Frontal cortex (tissue), 4 donors: ENCODE results near the gene RHBDF2. TPM values are rescaled to one million over a fixed set of nuclear protein-coding genes. Genes with fewer than 3 reads are reported as not detected.

ENCODE experiments used
- DNase-seq, 2 donors: peaks; one replicate each; pipeline ENCODE4 v3.0.0; 2012; ENCODE audit warnings: low spot score in 2 of 2
- FAIRE-seq: peaks from 2 replicates; lab custom pipeline; 2012; peaks lifted over from hg19 to GRCh38; lab: Jason Lieb, UNC
- total RNA-seq: library from RNA; depleted of rRNA; stranded (reverse); fragments of >200 nt; gene quantifications from one replicate; pipeline ENCODE4 v1.2.3, GENCODE V29; 2014
- donor health status: control.
- donor health status: control.
- donor health status: control.

RHBDF2 gene
- total RNA-seq, 1 donor from 2014 or later = 1.6 TPM

DNA sequence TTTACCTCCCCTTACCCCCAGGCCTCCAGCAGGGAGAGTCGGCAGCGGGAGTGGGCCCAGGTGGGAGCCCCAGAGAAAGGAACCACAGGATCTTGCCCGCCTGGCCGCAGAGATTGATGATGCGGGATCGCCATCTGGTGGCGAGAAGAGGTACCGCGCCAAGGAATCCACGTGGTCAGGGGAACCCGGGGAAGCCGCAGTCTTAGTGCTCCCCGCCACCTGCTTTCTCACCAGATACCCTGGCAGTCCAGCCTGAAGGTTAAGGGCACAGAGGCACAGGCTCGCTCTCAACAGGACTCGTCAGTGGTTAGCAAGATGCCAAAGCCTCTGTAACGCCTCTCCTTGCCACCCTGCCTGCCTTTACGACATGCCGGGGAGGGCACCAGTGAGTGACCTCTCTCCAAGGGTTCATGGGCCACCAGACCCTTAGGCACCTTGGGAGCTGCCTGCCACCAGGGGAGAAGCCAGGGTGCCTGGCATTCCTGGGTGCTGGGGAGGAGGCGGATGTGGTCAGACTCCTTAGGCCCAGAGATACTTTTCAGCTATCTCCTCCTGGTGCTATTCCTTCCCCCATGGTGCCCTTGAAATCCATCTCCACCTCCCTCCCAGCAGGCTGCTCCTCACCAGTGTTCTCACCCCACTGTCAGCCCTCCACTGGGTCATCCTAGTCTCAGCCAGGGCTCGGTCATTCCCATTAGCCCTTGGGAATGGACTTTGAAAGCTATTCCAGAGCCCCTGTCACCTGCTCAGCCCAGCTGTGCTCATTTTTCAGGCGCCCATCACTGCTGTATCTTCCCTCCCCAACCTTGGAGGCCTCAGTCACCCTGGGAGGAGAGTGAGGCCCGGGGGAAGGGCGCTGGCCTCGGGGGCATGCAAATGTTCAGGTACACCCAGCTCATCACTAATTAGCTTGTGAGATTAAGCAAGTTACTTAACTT is 5.5 kb upstream of the RHBDF2 start:
- DNase-seq (peak; percentile 80 to 88), FAIRE-seq (no peak)

DNA sequence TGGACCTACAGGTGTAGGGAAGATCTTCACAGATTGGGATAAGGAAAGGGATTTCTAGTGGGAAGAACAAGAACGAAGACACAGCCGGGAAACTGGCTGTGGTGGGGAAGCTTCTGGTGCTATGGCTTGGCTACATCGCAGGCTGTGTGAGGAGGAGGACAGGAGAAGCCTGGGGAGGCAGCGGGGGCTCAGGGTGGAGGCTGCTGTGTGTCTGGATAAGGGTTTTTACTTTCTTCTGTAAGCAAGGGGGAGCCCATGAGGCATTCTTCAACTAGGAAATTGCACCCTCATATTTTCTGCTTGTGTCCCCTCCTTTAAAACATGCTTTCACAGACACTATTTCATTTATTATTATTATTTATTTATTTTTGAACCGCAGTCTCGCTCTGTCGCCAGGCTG is 2.9 kb upstream of the RHBDF2 start:
- no peak for DNase-seq
- FAIRE-seq = no peak

DNA sequence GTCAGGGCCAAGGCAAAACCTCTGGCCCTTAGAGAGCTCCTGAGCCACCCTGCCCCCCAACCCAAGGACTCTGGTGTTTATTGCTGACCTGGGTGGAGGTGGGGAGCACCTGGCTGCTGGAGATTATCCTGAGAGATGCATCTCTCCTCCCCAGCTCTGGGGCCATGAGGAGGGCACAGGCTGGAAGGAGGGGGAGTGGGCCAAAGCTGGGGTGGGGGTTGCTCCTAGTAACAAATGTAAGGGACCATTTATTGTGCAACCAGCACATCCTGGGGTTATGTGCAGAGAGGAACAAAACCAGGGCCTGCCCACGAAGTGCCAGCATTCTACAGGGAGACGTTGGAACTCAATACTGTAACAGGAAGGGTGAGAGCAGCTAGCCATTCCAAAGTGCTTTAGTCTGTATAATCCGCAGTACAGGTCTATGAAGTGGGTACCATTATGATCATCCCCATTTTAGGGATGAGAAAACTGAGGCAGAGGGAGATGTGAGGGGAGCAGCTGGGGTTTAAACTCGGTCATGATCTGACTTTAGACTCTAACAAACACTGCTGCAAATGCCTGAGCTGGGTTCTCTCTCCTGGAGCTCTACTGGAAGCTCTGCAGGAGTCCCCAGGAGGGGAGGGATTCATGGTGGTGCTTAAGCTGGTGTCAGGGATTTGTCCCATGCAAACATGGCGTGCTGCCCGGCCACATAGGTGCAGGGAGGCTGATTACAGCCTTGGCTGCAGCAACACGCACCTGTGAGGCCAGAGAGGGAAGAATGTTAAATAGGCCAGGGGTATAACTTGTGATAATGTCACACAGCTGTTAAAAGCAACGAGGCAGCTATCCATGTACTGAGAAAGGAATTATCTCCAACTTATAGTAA is 1.4 kb upstream of the RHBDF2 start:
- FAIRE-seq (no peak), DNase-seq (no peak)

DNA sequence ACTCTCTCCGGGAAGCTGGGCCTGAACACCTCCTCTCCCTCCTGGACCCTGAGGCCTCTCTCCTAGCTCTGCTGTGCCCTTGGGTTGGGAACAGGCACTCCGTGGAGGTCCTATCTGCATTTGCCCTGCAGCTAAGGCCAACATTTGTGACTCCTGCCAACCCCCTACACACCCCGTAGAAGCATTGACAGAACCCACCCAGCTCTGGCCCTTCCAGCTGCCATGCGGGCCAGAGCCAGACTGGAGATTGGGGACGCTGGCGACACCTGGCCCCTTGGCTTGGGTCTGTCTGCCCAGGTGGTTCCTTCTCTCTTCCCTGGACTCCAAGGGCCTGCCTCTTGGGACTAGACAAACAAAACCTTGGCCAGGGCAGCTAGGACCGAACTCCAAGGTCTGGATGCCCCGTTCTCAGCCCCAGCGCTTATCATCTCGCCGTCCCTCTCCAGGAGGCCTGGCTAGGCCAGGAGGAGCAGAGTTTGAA is 644 bp upstream of the RHBDF2 start:
- DNase-seq (no peak), FAIRE-seq (no peak)

DNA sequence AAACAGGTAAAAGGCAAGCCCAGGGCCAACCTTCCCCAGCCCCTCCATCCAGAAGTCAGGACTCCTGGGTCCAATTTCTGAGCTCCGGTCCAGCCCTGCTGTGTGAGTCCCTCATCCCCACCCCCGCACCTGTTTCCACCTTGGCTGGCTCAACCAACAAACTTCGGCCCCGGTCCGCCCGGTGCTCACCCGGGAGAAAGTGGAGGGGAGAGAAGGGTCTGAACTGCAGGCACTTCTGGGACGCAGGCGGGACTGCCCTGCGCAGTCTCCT is 541 bp downstream of the RHBDF2 start:
- FAIRE-seq (no peak), DNase-seq (no peak)

DNA sequence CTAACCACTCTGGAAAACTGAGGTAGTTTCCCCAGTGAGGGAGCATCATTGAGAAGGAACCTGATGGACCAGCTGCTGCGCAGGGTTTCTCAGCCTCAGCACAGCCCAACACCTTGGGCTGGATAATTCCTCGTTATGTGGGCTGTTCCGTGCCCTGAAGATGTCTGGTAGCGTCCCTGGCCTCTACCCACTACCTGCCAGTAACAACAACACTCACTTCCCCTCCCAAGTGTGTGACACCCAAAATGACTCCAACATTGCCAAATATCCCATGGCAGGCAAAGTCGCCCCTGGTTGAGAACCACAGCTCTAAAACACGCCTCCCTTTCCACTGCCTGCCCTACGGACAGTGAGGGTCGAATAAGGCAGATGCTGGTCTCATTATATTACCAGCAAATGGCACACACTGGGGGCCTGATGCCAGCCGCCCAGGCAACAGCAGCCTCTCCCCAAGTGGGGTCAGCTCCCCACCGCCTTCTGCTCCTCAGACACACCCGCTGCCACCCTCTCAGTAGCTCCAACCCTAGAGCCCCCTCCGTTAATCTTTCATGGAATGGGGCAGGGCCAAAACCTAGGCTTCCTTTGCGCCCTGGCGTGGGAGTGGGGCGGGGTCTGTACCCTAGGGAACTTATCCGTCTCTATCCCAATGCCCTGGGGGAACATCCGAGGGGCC is 1.0 kb downstream of the RHBDF2 start:
- FAIRE-seq = no peak
- DNase-seq = no peak

DNA sequence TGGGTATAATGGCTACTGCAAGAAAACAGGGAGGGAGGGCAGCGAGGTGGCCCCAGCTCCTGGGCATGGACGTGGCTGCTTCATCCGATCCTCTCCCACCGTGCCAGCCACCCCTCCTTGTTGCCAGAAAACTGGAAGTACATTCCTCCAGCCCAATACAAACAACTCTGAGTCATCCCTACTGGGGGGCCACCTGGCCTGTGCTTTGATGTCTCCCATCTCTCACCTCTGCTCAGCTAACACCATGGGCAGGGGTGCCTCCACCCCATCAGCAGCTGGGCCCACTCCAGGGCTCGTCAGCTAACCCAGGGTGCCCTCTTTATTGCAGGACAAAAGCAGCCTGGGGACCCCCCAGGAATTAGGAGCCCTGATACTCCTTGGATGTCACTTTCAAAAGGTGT is 2.0 kb downstream of the RHBDF2 start:
- DNase-seq = no peak

DNA sequence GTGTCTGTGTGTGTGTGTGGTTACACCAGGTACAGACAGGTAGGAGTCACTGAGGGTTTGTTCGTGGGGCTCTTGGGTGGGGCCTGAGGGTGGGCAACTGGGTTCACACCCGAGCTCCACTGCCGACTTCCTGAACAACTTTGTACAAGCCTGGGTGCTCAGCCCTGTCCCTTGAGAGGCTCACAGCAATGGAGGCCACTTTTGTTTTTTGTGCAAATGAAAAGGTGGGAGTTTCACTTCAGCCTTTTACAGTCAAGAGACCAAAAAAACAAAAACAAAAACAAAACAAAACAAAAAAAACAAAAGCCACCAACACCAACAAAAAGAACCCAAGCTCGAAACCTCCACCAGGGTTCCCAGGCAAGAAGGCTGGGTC is 2.4 kb downstream of the RHBDF2 start:
- DNase-seq = no peak
- no peak for FAIRE-seq

More for the DNA sequence above, 2.0 kb downstream of the RHBDF2 start:
- no peak for FAIRE-seq

DNA sequence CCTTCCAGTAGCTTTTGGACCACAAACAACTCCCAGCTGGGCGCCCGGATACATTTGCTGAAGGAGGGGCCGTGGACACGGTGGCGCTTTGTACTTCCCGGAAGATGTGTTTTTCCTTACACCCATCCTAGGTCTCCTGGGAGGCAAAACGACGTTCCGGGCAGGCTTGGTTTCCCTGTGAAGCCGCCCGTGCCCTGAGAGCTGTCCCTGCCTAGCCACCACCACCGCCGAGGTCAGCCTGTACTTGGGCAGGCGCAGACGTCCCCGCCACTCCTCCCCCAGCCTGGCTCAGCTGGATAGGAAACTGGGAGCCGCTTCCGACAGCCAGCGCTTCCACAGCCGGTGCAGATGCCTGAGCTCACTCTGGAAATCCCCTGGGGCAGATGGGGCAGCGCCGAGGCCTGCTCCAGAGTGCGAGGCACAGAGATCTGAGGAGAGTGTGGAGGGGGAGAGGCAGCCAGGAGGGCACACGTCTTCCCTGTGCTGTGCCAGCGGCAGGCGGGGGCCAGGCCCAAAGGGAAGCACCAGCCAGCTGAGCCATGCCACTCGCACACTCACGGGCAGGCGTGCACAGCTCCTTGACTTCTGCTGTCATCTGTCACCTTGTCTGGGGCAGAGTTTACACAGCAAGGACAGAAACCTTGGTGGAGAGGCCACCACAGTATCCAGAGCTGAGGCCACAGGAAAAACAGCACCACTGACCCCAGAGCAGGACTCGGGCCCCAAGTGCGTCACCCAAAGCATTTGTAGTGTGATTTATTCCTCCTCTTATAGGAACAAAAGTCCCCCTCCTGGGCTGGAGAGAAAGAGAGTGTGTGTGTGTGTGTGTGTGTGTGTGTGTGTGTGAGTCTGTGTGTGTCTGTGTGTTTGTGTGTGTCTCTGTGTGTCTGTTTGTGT is 3.0 kb downstream of the RHBDF2 start:
- DNase-seq = peak; percentile 56 to 75
- FAIRE-seq = no peak

DNA sequence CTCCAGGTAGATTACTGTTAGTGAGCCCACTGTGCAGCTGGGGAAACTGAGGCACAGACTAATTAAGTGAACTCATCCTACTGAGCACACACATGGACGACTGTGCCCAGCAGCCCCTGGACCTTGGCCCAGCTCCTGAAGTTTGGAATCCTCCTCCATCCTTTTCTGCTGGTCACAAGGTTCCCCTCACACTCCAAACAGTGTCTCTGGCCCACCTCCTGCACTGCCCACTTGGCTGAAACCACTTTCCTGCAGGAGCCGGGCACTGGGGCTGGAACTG is 3.6 kb downstream of the RHBDF2 start:
- FAIRE-seq (no peak), DNase-seq (no peak)

DNA sequence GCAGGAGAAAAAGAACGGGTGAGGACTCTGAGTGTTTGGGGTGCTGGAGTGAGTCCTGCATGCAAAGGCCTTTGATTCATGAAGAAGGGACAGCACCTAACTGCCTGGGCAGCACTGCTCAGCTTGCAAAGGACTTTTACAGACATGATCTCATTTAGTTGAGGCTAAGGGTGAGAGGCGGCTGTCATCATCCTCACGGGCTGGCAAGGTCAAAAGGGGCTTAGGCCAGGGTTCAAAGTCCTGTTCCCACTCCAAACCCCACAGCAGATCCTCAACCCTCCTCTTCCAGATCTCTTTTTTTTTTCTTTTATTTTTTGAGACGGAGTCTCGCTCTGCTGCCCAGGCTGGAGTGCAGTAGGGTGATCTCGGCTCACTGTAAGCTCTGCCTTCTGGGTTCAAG is 4.8 kb downstream of the RHBDF2 start:
- no peak for FAIRE-seq
- DNase-seq = no peak

DNA sequence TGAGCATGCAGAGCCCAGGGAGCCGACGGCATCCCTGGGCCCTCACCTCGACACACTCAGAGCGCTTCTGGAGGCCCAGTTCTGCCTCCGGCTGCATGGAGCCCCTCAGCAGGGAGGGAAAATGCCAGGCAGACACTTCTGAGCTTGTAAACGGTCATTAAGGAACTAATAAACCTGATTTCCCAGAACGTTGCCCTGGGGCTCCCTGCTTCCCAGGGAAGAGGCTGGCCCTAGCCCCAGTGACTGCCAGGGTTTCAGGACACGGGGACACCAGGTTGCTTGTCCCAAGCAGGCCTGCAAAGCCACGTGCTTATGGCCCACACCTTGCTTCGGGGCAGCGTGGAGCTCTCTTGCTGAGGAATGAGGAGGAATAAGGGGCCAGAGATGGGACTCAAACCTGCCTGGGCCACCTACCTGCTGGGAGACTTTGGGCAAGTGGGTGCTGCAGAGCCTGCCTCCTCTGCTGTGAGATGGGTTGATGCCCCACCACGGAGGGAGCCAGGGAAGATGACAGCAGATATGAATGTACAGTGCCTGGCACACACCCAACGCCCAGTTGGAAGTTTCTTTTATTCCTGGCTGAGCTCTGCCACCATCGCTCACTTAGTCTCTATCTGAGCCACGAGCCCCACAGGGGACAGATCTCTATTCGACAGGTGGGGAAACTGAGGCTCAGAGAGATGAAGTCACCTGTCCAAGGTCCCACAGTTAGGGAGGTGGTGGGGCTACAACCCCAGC is 5.4 kb downstream of the RHBDF2 start:
- FAIRE-seq = no peak
- DNase-seq = no peak

DNA sequence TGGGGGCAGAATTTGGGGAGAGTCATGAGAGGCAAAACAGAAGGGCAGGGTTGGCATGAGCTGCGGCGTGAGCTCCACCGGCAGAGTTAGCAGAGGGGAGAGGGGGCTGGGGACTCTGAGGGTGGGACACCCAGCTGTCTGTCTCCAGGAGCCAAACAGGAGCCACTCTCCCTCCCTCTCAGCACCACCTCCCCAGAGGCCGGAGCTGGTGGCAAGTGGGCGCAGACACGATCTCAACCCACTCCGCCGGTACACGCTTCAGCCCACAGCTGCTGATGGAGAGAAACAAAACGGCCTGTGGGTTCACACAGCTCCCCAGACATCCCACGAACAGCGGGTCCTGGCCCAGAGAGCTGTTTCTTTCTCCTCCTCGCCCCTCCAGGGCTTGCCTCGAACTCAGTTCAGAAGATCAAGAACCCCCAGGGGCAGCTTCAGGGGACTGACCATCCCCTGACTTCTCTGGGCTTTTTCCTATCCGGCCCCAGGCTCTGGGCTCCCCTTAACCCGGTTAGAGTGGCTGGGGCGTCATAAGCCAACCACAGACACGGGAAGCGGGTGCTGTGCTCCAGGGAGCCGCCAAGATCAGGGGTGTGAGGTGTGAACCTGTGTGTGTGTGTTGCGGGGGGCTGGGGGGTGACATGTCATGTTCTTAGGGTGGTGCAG is 7.6 kb downstream of the RHBDF2 start:
- FAIRE-seq (no peak), DNase-seq (no peak)

DNA sequence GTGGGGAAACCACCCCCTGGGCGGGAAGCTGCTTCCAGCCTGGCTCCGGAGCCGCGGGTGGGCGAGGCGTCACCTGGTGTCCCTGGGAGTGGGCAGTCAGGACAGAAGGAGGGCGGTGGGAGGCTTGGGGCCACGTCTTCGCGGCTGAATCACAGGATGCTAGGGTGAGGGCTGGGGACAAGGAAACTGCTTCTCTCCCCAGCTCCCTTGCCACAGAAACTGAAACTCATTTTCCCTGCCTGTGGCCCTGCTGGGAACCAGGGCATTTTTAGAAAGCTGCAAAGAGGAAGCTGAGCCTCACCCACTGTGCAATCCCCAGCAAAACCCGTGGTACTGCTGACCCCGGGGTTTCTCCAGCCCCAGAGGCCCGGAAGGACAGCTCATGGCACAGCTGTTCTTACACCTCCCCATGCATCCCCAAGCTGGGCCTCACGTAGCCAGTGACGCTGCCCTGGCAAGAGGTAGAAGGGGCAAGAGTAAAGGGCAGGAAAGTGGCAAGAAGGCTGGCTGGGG is 8.2 kb downstream of the RHBDF2 start:
- DNase-seq (peak in 1 of 2 donors; percentile 69), FAIRE-seq (no peak)

DNA sequence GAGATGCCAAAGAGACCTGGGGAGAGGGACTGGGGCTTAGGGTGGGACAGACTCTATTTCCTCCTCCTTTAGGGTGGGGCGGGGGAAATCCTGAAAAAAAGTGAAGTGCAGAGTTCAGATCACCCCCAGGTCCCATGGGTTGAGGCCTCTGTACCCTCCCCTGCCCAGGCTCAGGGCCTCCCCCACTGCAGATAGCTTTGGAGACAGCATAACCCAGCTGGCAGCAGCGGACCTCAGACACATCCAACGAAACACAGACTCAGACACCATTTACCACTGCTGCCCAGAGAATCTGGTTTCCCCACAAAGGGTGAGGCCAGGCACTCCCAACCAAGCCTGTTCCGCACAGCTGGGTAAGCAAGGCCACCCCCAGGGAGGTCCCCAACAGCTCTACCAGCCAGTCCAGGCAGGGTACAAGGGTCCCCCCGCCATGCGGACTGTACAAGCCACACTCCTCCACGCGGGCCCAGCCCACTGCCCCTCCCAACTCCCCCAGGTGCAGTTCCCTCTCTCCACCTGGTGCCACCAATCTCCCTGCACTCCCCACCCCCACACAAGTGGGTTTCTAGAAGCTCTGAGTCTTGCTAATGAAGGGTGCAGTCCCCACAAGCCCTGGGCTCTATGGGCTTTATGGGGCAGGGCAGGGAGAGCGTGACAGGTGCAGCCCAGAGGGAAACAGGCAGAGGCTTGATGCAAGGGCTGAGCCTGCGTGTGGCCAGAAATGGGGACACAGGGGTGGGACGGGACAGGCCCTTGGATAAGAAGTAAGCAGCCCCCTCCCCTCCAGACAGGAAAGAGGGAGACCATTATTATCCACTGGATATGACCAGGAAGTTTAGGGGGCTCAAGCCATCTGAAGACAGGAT is 8.9 kb downstream of the RHBDF2 start:
- no peak for FAIRE-seq
- DNase-seq = no peak

DNA sequence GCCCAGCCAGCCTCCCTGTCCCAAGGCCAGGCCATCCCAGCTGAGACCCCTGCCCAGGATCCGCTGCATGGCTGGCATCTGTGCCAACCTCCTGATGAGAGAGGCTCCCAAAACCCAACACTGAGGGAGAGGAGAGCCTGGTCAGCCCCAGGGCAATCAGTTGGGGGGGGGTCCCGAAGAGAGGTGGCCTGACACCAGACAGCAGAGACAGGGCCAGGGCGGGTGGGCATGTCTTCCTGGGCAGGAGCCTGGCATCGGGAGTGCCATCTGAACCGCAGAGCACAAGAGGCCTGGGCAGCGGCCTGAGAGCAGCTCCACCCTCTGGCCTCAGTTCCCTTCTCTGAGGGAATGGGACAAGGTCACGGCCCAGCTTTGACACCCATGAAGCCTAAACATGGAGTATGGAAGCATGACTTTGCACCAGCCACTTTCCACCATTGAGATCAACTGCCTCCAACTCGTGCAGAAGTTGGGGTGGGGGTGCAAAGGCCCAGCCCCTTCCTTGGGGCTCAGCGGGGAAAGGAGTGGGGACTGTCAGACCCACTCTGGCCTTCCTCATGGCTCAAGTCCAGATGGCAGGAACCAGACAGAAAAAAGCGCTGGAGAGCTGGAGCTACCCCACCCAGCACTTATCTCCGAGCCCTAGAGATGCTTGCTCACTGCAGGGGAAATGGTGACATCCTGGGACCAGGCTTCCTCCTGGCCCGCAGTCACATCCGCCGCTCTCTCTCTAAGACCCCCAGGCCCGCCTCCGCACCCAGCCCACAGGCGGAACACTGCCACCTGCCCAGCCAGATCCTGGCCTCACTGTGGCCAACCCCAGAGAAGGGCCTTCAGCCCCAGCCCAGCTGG is 9.7 kb downstream of the RHBDF2 start:
- DNase-seq = no peak
- no peak for FAIRE-seq
